GM21360 (cell line): Measurements from ENCODE around the gene KRIT1.
"Not testable (repeated sequence)": the region's sequence is repeated elsewhere in the genome, so short reads cannot be mapped to it uniquely, and the experiment has no call there.

ENCODE experiments used
- ATAC-seq: cut with Tn5 transposase; IDR thresholded peaks from one replicate; pipeline ENCODE4 v1.9.1; 2021; ENCODE audit warnings: mild to moderate bottlenecking, moderate library complexity; ENCODE audit not compliant: unreplicated experiment

Gene KRIT1

DNA sequence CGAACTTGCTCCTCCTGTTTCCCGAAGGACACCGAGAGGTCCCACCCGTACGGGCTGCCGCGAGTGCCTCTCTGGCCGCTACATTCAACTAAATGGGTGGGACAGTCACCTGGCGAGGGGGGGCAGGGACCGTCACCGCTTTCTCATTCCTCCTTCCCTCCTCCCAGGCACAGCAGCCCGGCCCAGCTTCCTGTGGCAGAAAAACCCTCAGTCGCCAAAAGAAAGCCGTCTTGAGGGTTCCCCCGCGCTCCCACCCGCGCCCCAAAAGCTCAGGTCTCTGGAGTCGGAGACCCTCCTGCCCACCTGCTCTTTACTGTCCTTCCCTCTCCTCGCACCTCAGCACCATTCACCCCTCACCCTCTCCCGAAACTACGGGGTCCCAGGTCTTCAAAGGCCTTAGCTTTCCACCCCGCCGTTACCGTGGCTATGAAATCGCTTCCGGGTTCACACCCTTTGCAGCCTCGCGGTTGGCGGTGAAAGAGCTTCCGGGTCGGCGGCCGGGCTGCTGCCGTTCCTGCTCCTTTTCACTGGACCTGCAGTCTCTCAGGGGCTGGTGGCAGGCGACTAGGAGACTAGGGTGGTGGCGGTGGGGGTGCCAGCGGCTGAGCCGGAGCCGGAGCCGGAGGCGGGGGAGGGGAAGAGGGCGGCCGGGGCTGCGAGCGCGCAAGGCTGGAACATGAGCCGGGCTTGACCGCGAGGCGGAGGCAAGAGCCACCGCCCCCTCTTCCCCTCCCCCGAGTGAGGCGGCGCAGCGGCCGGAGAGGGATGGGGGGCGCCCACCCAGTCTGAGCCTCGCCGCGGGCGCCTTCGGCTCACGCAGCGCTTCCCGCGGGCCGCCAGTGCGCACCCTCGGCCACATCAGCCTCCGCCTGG is at the start of gene KRIT1, which contains the start of gene ANKIB1:
Gene KRIT1 (minus strand): TSS at position 428 of the 873 bp plus-strand sequence. CDS start 3,779 bp downstream, outside the sequence.
Gene ANKIB1 (plus strand): TSS at position 488 of the 873 bp plus-strand sequence. CDS start 49,005 bp downstream, outside the sequence.
- ATAC-seq, result peak; percentile 66

DNA sequence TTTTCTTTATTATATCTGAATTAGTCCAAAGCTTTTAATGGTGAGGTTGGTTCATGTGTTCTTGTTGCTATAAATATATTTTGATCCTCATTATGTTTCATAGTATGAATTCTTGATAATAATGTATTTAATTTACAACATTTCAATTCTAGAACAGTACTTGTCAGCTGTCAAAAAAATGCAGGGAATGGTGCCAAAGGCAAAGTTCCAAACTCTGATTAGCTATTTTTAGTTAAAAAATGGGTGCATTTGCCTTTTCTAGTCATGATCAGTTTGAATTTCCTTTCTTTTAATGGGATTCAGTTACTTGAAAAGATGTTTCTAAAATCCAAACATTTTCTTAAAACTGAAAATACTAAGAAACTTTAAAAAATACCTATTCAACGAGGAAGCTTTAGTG is 49.7 kb upstream of the KRIT1 start:
- no peak for ATAC-seq

DNA sequence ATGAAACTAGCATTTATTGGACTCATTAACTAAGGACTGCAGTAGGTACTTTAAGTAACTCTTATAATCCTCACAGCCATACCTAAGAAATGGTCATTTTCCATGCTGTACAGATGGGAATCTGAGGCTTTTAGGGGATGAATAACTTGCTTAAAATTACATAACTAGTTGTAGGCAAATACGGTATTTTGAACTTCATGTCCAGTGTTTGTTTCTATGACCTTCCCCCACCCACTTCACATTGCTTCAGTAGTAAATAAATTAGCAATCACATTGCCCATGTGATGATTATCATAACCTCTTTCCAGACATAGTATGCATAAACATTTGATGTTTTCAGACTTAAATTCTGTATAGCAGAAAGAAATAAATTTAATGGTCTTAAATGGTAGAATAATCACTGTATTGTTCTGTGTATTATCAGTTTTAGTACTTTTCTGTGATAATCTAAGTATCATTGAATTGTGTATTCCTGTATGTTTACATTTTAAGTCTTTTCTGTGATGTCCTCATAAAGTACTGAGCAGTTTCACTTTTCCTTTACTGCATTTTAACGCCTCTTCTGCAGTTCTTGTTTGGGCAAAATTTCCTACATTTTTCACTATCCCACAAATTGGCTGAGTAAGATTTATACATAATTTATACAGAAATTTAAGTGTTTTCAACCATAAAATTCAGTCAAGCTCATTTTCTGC is 48.3 kb upstream of the KRIT1 start:
- no peak for ATAC-seq

DNA sequence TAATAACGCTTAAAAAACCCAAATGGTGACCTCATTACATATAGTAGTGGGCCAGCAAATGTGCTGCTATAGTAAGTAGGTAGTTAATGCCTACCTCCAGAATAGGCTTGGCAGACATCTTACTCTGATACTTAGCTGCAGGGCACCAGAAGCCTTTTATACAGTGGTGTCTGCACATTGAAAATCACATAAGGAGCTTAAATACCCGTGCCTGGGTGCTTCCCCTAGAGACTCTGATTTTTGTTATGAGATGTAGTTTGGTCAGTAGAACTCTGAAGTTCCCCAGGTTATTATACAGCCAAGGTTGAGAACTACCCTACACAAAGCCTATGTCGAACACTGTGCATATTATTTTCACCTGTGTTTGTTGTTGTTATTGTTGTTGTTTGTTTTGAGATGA is 47.3 kb upstream of the KRIT1 start:
- ATAC-seq, result no peak

DNA sequence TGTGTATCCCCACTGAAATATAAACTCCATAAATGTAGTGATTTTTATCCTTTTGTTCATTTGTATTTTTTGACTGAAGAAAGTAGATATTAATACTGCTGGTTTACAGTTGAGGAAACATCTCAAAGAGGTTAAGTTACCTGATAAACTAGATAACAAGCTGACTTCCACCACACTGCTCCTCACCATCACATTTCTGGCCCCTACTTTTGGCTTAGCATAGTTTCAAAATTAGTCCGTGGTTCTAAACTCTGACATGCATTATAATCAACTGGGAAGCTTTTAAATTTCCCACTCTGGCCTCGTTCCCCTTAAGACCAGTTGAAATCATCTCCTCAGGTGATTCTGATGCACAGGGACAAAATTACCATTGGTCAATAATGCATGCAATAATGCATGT is 43.6 kb upstream of the KRIT1 start:
- peak; percentile 50 for ATAC-seq

DNA sequence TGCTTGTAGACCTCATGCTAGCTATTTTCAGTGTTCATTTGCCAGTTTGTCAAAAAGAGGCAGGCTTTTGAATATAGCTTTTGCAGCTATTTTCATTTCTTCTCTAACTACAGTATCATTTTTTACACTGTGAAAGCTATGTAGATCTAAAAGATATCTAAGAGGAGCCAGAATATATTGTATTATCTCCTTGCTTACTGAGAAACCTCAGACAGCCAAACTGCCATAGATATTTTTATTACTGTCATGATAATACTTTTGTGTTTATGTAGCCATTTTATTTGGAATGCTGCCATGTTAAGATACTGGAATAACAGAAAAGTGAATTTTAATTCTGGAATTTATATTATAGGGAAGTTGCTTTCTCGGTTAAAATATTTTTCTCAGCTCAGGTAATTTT is 37.2 kb upstream of the KRIT1 start:
- no peak for ATAC-seq

DNA sequence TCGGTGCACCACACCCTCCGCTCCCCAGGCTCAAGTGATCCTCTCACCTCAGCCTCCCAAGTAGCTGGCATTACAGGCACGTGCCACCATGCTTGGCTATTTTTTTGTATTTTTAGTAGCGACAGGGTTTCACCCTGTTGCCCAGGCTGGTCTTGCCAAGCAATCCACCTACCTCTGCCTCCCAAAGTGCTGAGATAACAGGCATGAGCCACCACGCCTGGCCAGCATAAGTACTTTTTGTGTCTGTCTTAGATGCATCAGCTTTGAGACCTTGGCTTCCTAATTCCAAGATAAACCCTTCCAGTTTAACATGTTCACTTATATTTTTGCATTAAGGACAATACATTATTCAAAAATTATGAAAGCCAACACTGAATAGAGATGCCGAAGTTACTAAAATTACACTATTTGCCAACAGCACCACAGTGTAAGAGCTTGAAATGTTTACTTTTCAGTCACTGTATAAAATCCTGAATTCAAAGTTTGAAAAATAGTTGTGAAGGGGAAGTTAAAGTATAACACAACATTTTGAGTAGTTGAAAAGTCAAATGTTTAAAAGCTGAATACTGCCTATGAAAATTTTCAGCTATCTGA is 36.6 kb upstream of the KRIT1 start:
- ATAC-seq, result no peak

DNA sequence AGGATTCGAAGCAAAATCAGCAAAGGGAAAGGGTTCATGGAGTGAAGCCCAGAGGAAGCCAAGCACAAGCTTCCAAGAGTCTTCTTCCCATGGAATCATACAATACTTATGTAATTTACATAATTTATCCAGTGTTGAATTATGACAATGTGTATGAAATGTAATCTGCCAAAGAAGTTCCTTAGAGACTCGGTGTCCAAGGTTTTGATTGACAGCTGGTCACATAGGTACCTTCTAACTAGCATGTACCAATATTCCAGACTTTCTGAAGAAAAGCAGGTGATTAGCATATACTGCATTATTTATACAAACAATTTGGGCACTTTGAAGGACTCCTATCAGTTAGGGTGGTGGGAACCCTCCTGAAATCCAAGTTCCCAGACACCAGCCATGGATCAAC is 35.3 kb upstream of the KRIT1 start:
- ATAC-seq, result no peak

DNA sequence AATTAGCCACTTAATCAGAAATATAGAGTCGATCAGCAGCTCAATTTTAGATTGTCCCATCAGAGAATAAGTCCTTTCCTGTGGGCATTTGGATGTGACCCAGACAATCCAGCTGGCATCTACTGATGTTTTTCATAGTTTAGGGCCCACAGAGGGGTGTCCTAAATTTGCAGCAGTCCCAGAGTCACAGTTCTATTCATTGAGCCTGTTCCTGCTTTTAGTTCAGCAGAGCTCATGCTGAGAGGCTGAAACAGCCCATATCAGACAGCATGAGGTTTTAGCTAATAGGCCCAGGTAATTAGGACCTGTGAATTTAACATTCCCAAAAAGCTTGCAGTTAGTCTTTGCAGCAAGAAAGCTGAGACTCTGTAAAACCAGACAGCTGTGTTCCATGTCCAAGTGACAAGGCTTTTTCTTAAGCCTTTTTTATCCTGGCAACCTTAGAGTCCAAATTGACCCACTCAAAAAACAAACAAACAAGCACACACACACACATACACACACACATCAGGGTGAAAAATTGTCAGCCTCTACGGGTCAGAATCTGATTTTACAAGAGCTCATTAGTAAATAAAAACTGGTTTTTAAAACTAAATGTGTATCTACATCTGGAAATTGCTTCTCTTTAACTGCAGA is 33.8 kb upstream of the KRIT1 start:
- no peak for ATAC-seq

DNA sequence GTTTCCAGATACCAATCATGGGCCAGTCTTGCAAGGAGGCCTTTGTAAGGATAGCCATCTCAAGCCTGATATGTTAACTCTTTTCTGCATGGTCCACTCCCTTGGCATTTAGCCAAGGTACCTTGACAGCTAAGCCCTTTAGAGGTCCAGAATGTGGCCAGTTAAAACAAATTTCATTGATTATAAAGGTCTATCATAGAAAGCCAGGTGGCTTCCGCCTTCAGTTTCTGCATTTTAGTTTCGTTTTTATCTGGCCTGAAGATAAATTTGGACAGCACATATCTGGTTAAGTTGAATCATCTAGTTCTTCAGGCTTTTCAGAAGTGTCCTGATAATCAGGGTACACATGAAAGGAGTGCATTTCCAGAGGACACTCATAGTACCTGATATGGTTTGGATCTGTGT is 30.7 kb upstream of the KRIT1 start:
- ATAC-seq, result peak; percentile 84

DNA sequence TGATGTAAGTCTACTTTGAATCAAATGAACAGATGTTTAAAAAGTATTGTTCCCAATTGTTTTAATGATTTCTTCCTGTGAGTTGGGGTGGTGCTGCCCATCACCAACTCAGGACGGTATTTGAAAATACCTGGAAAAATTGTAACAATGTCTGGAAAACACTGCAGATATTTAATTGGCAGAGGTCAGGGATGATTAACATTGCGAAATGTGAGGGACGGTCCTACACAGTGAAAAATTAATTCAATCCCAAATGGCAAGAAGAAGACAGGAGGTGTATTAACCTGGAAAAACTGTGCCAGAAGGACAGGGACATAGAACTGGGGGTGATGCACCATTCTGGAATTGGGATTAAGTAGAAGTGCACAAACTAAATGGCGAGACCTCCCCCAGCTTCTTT is 29.6 kb upstream of the KRIT1 start:
- ATAC-seq, result no peak

DNA sequence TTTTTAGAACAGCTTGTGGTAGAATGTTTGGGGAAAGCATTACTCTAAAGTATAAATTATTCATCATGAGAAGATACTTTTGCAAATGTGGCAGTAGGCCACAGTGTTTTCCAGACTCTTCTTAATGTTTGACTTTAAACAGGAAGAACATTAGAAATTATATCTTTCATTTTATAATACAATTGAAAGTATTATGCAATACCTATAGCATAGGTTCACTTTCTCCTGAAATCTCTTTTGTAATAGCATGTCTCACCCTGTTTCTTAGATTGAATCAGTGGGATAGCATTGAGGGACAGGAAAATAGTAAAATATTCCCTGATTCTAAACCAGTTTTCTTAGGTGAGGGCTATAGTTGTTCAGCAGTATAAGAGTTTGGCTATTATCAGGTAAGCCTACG is 23.2 kb upstream of the KRIT1 start:
- ATAC-seq, result no peak

DNA sequence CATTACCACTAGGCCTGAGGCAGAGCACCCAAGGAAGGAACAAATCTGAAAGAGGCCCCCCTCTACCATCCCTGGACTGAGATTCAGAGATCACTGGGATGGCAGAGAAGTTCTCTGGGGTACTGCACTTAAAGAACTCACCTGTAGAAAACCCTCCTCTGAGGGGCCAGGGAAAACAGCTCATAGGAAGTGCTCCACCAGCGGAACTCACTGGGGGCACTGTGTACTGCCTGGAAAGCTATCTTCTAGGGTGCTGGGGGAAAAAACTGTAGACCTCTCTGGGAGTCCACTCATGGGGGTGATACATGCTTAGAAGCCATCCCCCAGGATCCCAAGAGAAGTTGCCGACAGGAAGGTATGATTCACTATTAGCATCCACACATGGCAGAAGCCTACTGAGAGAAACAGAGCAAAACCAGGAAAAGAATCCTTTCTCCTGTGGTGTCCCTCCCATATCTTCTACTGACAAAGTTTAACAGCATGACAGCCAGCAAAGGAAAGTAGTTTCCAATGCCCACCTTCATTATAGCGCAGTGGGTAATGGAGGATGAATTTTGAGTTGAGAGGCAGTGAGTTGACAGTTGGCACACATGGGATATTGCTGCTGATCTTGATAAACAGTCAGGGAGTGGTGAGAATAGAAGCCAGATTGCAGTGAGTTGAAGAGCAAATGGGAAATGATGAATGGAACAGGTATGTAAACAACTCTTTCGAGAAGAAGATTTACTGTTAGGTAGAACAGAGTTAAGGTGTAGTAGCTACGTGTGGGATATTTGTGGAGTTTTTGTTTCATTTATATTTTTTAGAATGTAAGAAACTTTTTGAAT is 20.9 kb upstream of the KRIT1 start:
- no peak for ATAC-seq

DNA sequence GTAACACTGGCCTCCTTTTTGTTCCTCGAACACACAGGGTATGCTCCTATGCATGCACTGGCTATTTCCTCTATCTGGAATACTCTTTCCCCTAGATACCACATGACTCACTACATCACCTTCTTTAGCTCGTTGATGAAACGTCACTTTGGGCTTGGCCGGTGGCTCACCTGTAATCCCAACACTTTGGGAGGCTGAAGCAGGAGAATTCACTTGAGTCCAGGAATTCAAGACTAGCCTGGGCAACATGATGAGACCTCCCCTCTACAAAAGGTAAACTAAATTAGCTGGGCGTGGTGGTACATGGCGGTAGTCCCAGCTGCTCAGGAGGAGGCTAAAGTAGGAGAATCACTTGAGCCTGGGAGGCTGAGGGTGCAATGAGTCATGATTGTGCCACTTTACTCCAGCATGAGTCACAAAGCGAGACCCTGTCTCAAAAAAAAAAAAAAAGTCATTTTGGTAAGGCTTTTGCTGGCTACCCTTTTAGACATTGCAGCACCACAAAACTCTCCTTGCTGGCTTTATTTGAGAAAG is 14.6 kb upstream of the KRIT1 start:
- ATAC-seq, result no peak

DNA sequence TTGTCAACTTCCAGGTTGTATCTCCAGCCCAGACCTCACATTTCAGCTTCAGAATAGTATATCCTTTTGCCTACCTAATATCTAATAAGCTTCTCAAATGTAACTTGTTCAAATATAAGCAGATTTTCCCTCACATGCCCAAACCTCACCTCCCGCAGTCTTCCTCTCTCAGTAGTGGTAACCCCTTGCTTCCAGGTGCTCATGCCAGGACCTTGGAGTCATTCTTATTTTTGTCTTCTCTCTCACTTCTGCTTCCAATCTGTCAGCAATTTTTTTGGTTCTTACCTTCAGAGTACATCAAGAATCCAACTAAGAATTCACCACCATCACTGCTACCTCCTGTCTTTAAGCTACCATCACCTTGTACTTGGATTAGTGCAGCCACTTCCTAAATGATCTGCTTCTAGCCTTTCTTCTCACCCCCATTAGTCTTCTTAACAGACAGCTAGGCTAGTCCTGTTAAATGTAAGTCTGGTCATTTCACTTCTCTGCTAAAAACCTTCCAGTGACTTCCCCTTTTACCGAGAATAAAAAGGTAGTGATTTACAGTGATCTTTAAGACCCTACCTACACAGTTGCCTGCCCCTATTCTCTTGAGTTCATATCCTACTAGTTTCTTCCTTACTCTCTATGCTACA is 14.0 kb upstream of the KRIT1 start:
- no peak for ATAC-seq

DNA sequence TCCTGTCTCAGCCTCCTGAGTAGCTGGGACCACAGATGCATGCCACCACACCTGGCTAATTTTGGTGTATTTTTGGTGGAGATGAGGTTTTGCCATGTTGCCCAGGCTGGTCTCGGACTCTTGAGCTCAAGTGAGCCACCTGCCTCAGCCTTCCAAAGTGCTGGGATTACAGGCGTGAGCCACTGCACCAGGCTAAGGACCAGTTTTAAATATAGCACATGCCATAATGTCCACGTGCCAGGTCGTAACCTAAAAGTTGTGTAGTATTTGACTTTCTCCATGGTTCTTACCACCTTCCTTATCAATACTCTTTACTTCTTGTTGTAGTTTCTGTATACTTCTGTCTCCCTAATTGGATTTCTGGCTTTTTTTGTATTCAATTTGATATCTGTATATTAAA is 13.3 kb upstream of the KRIT1 start:
- no peak for ATAC-seq

DNA sequence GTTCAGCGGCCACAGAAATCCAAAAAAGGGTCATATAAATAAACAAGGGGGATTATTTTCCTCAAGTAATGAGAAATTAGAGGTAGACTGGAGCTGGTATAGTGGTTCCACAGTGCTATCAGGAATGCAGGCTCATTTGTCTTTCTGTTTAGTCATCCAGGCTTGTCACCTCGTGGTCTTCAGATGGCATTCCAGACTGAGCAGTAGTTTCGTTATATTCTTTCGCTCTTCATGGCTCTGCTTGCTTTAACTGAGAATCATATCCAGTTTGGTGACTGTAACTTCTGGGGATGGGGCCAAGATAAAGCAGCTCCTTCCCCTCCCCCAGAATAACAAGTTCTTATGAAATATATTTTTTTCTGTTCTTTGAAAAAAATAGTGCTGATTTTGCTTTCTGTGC is 9.6 kb upstream of the KRIT1 start:
- ATAC-seq, result no peak

DNA sequence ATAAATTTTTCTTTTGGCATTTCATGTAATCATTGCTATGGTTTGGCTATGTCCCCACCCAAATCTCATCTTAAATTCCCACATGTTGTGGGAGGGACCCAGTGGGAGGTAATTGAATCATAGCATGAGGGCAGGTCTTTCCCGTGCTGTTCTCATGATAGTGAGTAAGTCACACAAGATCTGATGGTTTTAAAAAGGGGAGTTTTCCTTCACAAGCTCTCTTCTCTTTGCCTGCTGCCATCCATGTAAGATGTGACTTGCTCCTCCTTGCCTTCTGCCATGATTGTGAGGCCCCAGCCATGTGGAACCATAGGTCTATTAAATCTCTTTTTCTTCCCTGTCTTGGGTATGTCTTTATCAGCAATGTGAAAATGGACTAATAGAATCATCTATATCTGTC is 9.1 kb upstream of the KRIT1 start:
- ATAC-seq, result not testable (repeated sequence)

DNA sequence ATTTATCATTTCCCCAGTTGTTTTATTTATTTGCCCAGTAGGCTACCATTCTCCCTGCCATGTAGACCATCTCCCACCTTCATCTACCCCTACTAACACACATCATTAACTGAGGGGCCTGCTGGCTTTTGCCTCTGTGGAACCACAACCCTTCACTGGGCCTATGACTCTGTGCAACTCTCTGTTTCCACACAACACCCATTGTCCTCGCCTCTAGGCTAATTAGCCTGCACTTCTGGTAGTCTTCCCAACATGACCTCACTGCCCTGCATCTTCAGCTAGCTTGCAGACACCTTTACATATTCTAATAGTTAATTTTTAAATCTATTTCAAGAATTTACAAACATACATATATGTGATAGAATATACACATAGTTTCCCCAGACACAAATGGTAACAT is 7.5 kb upstream of the KRIT1 start:
- no peak for ATAC-seq

DNA sequence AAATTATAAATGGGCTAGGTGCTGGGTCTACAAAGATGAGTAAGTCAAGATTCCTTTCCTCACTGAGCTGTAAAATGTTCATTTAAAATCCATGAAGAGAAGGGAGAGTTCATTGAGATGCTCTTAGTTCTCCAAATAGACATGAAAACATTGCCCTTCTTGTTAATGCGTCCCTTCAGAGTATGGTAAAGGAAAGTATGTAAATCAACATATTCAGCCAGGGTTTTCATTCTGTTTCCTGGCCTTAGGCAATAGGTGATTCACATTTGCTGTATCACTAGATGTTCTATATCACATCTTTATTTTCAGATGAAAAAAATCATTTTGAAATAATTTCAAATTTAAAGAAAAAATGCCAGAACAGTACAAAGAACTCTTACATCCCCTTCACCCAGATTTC is 5.5 kb upstream of the KRIT1 start:
- ATAC-seq, result no peak
